Chondrocyte (in vitro differentiated cells): ENCODE data around the gene KIF2A. TPM values are rescaled to one million over a fixed set of nuclear protein-coding genes. Genes with fewer than 3 reads are reported as not detected.

ENCODE experiments used
- DNase-seq: peaks from one replicate; pipeline ENCODE4 v3.0.0; 2021; ENCODE audit warnings: mixed read lengths, low spot score
- H3K27ac Mint-ChIP-seq: one replicate; pipeline ENCODE4 v1.8.0; 2021; ENCODE audit warnings: mild to moderate bottlenecking, moderate library complexity, mixed read lengths; ENCODE audit not compliant: unreplicated experiment
- H3K27me3 Mint-ChIP-seq: 2 replicates; pipeline ENCODE4 v1.8.0; 2021; ENCODE audit warnings: low read depth, mixed read lengths
- H3K36me3 Mint-ChIP-seq: 2 replicates; pipeline ENCODE4 v1.8.0; 2021; ENCODE audit warnings: low read depth, mixed read lengths
- H3K4me1 Mint-ChIP-seq: 2 replicates; pipeline ENCODE4 v1.8.0; 2021; ENCODE audit warnings: low read depth, mild to moderate bottlenecking, mixed read lengths
- H3K4me3 Mint-ChIP-seq: one replicate; pipeline ENCODE4 v1.8.0; 2021; ENCODE audit warnings: mild to moderate bottlenecking, moderate library complexity, mixed read lengths; ENCODE audit not compliant: unreplicated experiment
- H3K9me3 Mint-ChIP-seq: 2 replicates; pipeline ENCODE4 v1.8.0; 2021; ENCODE audit warnings: low read depth, mixed read lengths
- CTCF ChIP-seq: fragments of 200-600 bp; sonication (generic); IDR thresholded peaks from 2 replicates; pipeline ENCODE4 v1.5.0; 2021; ENCODE audit warnings: antibody characterized with exemption, mild to moderate bottlenecking, moderate library complexity
- total RNA-seq: library from RNA; stranded (reverse); gene quantifications from 3 replicates; pipeline ENCODE4 v1.2.1, GENCODE V29; 2021

Gene KIF2A
- total RNA-seq, 1 donor from 2014 or later, result 37.7 TPM

DNA sequence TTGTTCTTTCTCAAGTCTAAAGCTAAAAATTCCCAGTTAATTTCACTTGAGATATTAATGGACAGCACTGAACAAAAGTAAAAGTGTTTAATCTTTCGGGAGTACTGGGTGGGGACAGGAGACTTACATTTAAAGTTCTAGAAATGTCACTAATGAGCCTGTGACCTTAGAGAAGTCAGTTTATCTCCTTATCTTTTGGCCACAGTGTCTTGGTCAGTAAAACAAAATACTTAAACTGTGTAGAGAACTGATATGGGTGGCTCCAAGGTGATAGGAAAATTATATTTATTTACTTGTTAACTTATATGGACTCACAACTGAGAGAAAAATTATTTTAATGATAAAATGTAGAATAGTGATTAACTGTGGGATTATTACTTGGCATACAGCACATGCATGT, 115.4 kb downstream of the KIF2A start:
- no peak overlapping the region for H3K27ac Mint-ChIP-seq
- no peaks in the 10 kb centered on the region for H3K4me1 Mint-ChIP-seq
- H3K4me3 Mint-ChIP-seq, result no peak overlapping the region
- no peaks in the 10 kb centered on the region for H3K36me3 Mint-ChIP-seq
- H3K27me3 Mint-ChIP-seq, result no peaks in the 10 kb centered on the region
- H3K9me3 Mint-ChIP-seq, result no peaks in the 10 kb centered on the region
- no peak for TF ChIP-seq CTCF
- DNase-seq, result no peak

DNA sequence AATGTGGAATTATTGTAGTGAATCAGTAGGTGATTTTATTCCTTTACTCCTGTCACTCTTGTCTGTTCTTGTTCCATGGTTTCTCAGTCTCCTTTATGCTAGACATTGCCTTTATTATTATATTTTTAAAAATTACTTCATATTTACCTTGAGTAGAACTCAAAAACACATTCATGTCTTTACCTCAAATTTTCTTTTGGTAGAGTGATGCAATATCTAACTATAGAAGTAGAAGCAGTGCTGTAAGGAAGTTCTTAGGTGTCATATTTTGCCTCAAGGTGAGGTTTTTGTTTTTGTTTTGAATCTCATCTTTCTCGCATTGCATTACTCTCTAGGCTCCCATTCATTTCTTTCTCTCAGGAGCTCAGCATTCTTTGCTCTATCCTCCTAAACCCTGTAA, 118.8 kb downstream of the KIF2A start:
- Mint-ChIP-seq H3K36me3 (no peaks in the 10 kb centered on the region), H3K27ac (no peak overlapping the region), H3K4me1 (no peaks in the 10 kb centered on the region), H3K9me3 (no peaks in the 10 kb centered on the region), H3K27me3 (no peaks in the 10 kb centered on the region), H3K4me3 (no peak overlapping the region)
- no peak for DNase-seq
- TF ChIP-seq CTCF, result no peak

- no peak overlapping the region for H3K27ac Mint-ChIP-seq
- no peak for DNase-seq
- no peak for TF ChIP-seq CTCF
Observed at GRCh38 chr5:62431735-62432620, 126.0 kb downstream of the KIF2A start.

GRCh38 chr5:62432621-62433064, 126.6 kb downstream of the KIF2A start:
- Mint-ChIP-seq H3K27me3 (no peaks in the 10 kb centered on the region), H3K9me3 (no peaks in the 10 kb centered on the region), H3K27ac (no peak overlapping the region), H3K36me3 (no peaks in the 10 kb centered on the region), H3K4me3 (no peak overlapping the region), H3K4me1 (peaks cover 14% of the 10 kb centered on the region)
- DNase-seq, result no peak
- TF ChIP-seq CTCF, result no peak

More at GRCh38 chr5:62431735-62432620, 126.0 kb downstream of the KIF2A start:
- no peaks in the 10 kb centered on the region for H3K36me3 Mint-ChIP-seq
- H3K4me3 Mint-ChIP-seq, result no peak overlapping the region
- no peaks in the 10 kb centered on the region for H3K9me3 Mint-ChIP-seq
- H3K27me3 Mint-ChIP-seq, result no peaks in the 10 kb centered on the region
- H3K4me1 Mint-ChIP-seq, result peaks cover 14% of the 10 kb centered on the region

Other genes starting within 250 kb of the KIF2A start
- gene DIMT1, start 97.7 kb downstream of the KIF2A start, total RNA-seq, result 19.0 to 22.5 TPM (median 20.2 TPM) in 3 replicates
- 17.2 to 27.5 TPM (median 20.2 TPM) in 3 replicates for gene IPO11, start 106.6 kb downstream of the KIF2A start, total RNA-seq